HepG2 (cell line): Measurements from ENCODE around the gene FUT6. TPM values are rescaled to one million over a fixed set of nuclear protein-coding genes. Genes with fewer than 3 reads are reported as not detected.

ENCODE experiments used
- ARNT ChIP-seq: fragments of 450-650 bp; IDR thresholded peaks from 2 replicates; pipeline ENCODE4 v1.6.1; 2017
- FUBP1 ChIP-seq: sonication (generic); formaldehyde crosslinking; IDR thresholded peaks from 2 replicates; pipeline ENCODE4 v1.5.1; 2020; ENCODE audit warnings: missing genetic modification reagents, mild to moderate bottlenecking, borderline replicate concordance
- MAZ ChIP-seq, 2 experiments: sonication (generic) in 1 of 2; formaldehyde crosslinking in 1 of 2; IDR thresholded peaks; 2 replicates each; pipeline versions ENCODE4 v1.5.0 to v1.6.1; 2012 to 2020; ENCODE audit warnings: low read depth in 2 of 2, mild to moderate bottlenecking in 2 of 2, borderline replicate concordance in 1 of 2, improper control_type of control experiment in 1 of 2, low read length in 1 of 2, missing genetic modification reagents in 1 of 2, moderate library complexity in 1 of 2
- MXD1 ChIP-seq: sonication (generic); formaldehyde crosslinking; IDR thresholded peaks from 2 replicates; pipeline ENCODE4 v1.4.0; 2020; ENCODE audit warnings: mild to moderate bottlenecking, missing genetic modification reagents
- PITX1 ChIP-seq: sonication (generic); formaldehyde crosslinking; IDR thresholded peaks from 2 replicates; pipeline ENCODE4 v1.5.1; 2020; ENCODE audit warnings: mild to moderate bottlenecking, missing genetic modification reagents
- SMARCE1 ChIP-seq: fragments of 450-650 bp; IDR thresholded peaks from 2 replicates; pipeline ENCODE4 v1.6.1; 2017; ENCODE audit warnings: borderline replicate concordance
- TERF1 ChIP-seq: sonication (generic); formaldehyde crosslinking; IDR thresholded peaks from 2 replicates; pipeline ENCODE4 v1.8.0; 2022; ENCODE audit warnings: mild to moderate bottlenecking, missing genetic modification reagents, moderate library complexity
- ZFP41 ChIP-seq: sonication (generic); formaldehyde crosslinking; IDR thresholded peaks from 2 replicates; pipeline ENCODE4 v1.4.0; 2020; ENCODE audit warnings: mild to moderate bottlenecking, missing genetic modification reagents, borderline replicate concordance
- ZKSCAN1 ChIP-seq: fragments of 150-350 bp; IDR thresholded peaks from 2 replicates; pipeline ENCODE4 v1.6.1; 2014; ENCODE audit warnings: low read length
- ZNF496 ChIP-seq: sonication (generic); formaldehyde crosslinking; IDR thresholded peaks from 2 replicates; pipeline ENCODE4 v1.8.1; 2023; ENCODE audit warnings: mild to moderate bottlenecking, moderate library complexity, missing genetic modification reagents; ENCODE audit not compliant: insufficient replicate concordance
- polyA plus RNA-seq, 8 experiments: library from polyadenylated mRNA; depleted of rRNA in 3 of 8; stranded (reverse) in 7 of 8; unstranded in 1 of 8; fragments of >200 nt; fragmentation: Illumina TruSeq in 4 of 8; extraction: Trizol in 4 of 8; gene quantifications; 2 replicates each; pipeline versions ENCODE4 v1.2.1 to v1.2.3, GENCODE V29; 2011 to 2016; ENCODE audit warnings: low read depth in 4 of 8, missing spikeins in 1 of 8, mixed read lengths in 1 of 8; ENCODE audit not compliant: insufficient read depth in 1 of 8
- total RNA-seq, 5 experiments: library from RNA; depleted of rRNA; stranded (reverse); fragments of >200 nt; fragmentation: Illumina TruSeq; extraction: Trizol; gene quantifications; 2 replicates each; pipeline ENCODE4 v1.2.3, GENCODE V29; 2016; ENCODE audit warnings: low read depth in 1 of 5
- TF ChIP-seq, protein P1 (sequence below): sonication (generic); formaldehyde crosslinking; IDR thresholded peaks from 2 replicates; pipeline ENCODE4 v1.8.0; 2022; ENCODE audit warnings: mild to moderate bottlenecking, missing genetic modification reagents; ENCODE audit not compliant: insufficient replicate concordance
- TF ChIP-seq, protein P2 (sequence below): IDR thresholded peaks from 2 replicates; pipeline ENCODE4 v1.6.1; 2016
- TF ChIP-seq, protein P3 (sequence below): IDR thresholded peaks from 2 replicates; pipeline ENCODE4 v1.6.1; 2016; ENCODE audit warnings: mild to moderate bottlenecking
- TF ChIP-seq, protein P4 (sequence below), 2 experiments: IDR thresholded peaks; 2 replicates each; pipeline ENCODE4 v1.6.1; 2011 to 2012; ENCODE audit warnings: low read length in 2 of 2, borderline replicate concordance in 1 of 2, low read depth in 1 of 2, mild to moderate bottlenecking in 1 of 2, moderate library complexity in 1 of 2

The FUT6 gene
- total and polyA plus RNA-seq, 2 of the 13 experiments (the other 11 are each of a cell fraction or from before 2014, with no cell fraction given): 8.2 to 27.7 TPM

- TF ChIP-seq MXD1 (CRISPR knock-in tag): no peak
- TF ChIP-seq ZNF496 (CRISPR knock-in tag): no peak
- no peak for TF ChIP-seq ZFP41
- TF ChIP-seq FUBP1: no peak
- TF ChIP-seq TERF1 (CRISPR knock-in tag): no peak
- TF ChIP-seq, protein P1, sequence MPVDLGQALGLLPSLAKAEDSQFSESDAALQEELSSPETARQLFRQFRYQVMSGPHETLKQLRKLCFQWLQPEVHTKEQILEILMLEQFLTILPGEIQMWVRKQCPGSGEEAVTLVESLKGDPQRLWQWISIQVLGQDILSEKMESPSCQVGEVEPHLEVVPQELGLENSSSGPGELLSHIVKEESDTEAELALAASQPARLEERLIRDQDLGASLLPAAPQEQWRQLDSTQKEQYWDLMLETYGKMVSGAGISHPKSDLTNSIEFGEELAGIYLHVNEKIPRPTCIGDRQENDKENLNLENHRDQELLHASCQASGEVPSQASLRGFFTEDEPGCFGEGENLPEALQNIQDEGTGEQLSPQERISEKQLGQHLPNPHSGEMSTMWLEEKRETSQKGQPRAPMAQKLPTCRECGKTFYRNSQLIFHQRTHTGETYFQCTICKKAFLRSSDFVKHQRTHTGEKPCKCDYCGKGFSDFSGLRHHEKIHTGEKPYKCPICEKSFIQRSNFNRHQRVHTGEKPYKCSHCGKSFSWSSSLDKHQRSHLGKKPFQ: no peak
- no peak for TF ChIP-seq ARNT
- no peak for TF ChIP-seq SMARCE1
- 0 out of 2 replicates have a peak, but pooled peaks have one; percentile 51 for TF ChIP-seq PITX1 (CRISPR knock-in tag)
- TF ChIP-seq, protein P2, sequence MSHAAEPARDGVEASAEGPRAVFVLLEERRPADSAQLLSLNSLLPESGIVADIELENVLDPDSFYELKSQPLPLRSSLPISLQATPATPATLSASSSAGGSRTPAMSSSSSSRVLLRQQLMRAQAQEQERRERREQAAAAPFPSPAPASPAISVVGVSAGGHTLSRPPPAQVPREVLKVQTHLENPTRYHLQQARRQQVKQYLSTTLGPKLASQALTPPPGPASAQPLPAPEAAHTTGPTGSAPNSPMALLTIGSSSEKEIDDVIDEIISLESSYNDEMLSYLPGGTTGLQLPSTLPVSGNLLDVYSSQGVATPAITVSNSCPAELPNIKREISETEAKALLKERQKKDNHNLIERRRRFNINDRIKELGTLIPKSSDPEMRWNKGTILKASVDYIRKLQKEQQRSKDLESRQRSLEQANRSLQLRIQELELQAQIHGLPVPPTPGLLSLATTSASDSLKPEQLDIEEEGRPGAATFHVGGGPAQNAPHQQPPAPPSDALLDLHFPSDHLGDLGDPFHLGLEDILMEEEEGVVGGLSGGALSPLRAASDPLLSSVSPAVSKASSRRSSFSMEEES (CRISPR knock-in tag): peak; percentile 84
- TF ChIP-seq, protein P3, sequence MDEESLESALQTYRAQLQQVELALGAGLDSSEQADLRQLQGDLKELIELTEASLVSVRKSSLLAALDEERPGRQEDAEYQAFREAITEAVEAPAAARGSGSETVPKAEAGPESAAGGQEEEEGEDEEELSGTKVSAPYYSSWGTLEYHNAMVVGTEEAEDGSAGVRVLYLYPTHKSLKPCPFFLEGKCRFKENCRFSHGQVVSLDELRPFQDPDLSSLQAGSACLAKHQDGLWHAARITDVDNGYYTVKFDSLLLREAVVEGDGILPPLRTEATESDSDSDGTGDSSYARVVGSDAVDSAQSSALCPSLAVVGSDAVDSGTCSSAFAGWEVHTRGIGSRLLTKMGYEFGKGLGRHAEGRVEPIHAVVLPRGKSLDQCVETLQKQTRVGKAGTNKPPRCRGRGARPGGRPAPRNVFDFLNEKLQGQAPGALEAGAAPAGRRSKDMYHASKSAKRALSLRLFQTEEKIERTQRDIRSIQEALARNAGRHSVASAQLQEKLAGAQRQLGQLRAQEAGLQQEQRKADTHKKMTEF (CRISPR knock-in tag): peak; percentile 66
- TF ChIP-seq ZKSCAN1: no peak
- TF ChIP-seq, protein P4, sequence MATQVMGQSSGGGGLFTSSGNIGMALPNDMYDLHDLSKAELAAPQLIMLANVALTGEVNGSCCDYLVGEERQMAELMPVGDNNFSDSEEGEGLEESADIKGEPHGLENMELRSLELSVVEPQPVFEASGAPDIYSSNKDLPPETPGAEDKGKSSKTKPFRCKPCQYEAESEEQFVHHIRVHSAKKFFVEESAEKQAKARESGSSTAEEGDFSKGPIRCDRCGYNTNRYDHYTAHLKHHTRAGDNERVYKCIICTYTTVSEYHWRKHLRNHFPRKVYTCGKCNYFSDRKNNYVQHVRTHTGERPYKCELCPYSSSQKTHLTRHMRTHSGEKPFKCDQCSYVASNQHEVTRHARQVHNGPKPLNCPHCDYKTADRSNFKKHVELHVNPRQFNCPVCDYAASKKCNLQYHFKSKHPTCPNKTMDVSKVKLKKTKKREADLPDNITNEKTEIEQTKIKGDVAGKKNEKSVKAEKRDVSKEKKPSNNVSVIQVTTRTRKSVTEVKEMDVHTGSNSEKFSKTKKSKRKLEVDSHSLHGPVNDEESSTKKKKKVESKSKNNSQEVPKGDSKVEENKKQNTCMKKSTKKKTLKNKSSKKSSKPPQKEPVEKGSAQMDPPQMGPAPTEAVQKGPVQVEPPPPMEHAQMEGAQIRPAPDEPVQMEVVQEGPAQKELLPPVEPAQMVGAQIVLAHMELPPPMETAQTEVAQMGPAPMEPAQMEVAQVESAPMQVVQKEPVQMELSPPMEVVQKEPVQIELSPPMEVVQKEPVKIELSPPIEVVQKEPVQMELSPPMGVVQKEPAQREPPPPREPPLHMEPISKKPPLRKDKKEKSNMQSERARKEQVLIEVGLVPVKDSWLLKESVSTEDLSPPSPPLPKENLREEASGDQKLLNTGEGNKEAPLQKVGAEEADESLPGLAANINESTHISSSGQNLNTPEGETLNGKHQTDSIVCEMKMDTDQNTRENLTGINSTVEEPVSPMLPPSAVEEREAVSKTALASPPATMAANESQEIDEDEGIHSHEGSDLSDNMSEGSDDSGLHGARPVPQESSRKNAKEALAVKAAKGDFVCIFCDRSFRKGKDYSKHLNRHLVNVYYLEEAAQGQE (IDR thresholded peaks at IDR 0.05; ENCODE audit: borderline replicate concordance in 1 of 2, low read depth in 1 of 2, low read length in 2 of 2): no peak; a peak in 1 of 4 replicates
- no peak for TF ChIP-seq MAZ (IDR thresholded peaks at IDR 0.05; ENCODE audit: borderline replicate concordance, low read depth, low read length)
- peak; percentile 49; the same call in 1 of the 2 replicates for TF ChIP-seq MAZ (CRISPR knock-in tag; IDR thresholded peaks at IDR 0.05; ENCODE audit: low read depth)
Measured at GRCh38 chr19:5826531-5827341, 12.8 kb downstream of the FUT6 start (continued).
